Measurements from ENCODE around the gene MATCAP1. TPM values are rescaled to one million over a fixed set of nuclear protein-coding genes. Genes with fewer than 3 reads are reported as not detected.

Gene MATCAP1
- polyA plus RNA-seq (ENCODE audit: insufficient read length in 3 of 3), result 10 to 100 TPM; 22.7 to 28.4 (median 27.3) TPM

DNA sequence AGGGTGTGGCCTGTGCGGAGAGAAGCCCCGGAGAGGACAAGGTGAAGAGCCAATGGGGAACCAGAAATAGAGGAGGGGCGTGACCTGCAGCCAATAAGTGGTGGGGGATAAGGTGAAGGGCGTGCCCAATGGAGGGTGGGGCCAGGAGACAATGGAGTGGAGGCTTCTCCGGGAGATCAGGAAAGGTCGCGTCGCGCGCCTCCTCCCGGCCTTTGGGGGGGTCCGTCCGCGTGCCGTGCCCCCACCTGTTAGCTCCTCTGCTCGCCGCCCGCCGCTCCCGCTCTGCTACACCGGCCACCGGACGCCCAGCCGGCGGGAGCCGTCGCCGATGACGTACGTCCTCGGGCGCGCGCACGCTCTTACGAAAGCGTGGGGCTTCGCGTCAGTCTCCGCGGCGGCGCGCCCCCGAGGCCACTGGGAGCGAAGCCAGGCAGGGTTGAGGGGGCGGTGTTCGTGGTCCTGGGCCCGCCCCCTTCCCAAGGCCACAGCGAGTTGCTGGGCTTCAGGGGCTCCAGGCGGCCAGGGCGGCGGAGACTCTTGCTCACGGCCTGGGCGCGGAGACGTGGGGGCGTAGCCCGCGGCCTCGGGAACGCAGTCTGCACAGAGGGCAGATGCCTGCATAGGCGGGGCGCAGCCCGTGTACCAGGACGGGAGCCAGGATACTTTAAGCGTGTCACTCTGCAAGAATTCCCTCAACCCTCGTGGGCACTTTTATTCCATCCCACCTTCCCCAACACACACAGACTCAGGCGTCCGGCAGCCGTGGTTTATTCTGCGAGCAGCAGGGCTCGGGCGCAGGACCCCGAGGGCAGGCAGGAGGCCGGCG, at the start of gene MATCAP1:
TSS of gene MATCAP1 (minus strand) at position 337 of the 826 bp plus-strand sequence. CDS start 3,353 bp downstream, outside the sequence.
- peak; percentile 86 to 94 (median 93) for DNase-seq (ENCODE audit: low read depth in 3 of 3, low spot score in 2 of 3)

DNA sequence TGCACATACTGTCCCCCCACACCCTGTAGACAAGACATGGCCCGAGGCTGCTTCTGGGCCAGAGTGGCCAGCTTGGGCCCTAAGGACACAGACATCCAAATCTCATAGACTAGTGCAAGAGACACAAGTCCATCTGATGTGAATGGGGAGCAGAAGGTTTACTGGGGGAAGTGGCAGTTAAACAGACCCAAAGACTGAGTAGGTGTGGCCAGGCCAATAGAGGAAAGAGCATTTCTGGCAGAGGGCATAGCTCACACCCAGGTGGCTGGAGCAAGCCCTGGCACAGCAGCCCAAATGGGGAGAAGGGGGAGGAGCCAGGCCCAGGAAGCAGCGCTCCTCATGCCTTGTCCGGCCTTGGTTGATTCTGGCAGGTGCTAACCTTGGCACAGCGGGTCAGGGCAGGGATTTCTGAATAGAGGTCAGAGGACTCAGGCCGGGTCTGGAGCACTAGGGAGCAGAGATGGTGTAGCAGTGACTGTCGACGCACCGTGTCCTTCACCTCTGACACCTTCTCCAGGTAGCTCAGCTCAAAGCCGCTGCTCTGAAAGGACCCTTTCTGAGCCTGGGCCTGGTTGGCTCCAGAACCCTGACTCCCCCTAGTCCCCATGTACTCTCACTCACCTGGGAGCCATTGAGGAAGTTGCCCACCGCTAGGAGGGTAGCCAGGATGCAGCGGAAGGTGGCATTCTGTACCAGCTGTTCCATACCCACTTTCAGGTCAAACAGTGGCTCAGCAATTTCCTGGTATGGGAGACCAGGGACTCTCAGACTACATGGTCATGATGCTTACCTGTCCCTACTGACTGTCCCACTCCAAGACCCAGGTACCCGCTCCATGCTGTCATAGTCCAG, 47.3 kb upstream of the MATCAP1 start:
- no peak for DNase-seq (ENCODE audit: low read depth in 3 of 3, low spot score in 2 of 3)

DNA sequence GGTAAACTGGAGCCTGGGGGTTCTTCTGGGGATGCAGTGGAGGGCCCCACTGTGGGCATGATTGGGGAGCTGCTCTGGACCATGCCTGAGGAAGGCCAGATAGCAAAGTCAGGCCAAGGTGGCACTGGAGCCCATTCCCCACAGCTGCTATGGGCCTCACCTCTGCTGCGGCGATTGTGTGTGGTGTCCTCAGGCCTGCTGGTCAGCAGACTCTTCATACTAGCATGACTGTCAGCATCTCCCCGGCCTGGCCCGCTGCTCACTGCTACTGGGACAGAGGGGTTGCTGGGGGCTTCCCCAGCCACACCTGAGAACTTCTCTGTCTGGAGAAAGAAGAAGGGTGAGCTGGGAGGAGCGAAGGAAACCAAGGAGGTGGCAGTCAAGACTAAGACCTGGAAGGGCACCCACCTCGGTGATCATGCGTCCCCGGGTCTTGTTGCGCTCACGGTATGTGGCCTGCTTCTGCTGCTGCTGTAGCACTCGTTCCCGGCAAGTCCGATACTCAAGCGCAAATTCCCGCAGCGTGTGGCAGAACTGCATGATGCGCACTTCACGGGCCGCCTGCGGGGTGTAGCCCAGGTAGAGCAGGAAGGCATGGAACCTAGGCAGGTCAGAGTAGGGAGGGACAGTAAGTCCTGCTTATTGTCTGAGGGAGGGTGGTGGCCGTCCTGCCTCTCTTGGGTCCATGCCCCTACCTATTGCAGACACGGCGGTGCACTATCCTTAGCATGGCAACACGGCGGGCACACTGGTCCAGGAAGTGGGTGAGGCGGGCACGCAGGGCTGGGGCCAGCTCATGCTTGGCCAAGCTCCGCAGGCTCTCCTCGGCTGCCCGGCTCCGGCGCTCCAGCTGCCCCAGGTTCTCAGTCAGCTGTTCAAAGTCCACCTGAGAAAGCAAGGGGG, 46.4 kb upstream of the MATCAP1 start:
- no peak for DNase-seq (ENCODE audit: low read depth in 3 of 3, low spot score in 2 of 3)

DNA sequence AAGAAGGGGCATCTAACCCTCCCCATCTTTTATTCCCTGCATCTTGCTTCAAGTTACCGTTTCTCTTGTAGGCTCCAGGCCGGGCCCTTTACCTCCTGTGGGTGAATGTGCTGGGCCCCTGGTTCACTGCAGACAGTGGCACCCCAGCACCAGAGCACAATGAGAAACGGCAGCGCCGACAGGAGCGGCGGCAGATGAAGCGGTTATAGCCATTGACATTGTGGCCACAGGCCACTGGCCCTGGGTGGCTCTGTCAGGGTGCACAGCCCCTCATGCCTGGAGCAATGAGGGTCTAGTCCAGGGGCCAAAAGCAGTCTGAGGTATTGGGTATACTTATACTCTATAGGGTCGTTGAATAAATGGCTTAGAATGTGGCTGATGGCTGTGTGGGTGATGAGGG, 45.1 kb upstream of the MATCAP1 start:
- DNase-seq (ENCODE audit: low read depth in 3 of 3, low spot score in 2 of 3), result no peak

DNA sequence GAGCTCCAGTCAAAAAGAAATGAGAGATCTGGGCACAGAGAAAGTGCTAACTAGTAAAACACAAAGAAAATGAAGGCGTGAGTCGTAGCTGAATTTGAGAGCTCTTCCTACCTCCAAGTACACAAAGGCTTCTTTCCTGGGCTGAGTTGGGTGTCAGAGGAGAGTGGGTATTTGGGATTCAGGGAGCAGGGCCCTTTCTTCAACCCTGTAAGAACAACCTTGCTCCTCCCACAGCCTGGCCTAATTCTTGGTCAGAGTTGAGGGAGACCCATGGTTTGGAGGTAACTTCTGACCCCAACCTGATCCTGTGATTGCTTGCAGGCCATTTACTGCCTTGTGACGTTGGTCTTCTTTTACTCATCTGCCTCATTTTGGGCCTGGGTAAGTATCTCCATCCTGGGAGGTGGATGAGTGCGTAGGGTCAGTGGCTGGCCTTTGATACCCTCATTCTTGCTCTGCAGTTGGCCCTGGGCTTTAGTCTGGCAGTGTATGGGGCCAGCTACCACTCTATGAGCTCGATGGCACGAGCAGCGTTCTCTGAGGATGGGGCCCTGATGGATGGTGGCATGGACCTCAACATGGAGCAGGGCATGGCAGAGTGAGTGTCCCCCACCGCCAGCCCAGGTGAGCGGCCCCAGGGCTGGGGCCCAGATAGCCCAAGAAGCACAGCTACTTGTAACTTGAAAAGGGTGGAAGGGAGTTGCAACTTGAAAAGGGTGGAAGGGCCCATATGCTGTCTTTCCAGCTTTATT, 44.4 kb upstream of the MATCAP1 start:
- DNase-seq (ENCODE audit: low read depth in 3 of 3, low spot score in 2 of 3), result no peak

DNA sequence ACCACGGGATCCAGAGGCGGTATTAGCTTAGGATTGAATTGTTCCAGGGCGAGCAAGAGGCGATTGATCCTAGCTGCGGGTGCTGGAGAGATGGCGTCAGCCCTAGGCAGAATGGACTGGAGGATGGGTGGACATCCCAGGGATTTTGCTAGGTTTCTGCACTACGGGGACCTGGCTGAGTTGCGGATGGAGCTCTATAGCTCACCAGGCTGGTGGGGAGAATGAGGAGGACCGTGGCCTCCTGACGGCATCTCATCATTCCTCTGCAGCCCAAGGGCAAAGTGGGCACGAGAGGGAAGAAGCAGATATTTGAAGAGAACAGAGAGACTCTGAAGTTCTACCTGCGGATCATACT, 43.8 kb upstream of the MATCAP1 start:
- no peak for DNase-seq (ENCODE audit: low read depth in 3 of 3, low spot score in 2 of 3)

DNA sequence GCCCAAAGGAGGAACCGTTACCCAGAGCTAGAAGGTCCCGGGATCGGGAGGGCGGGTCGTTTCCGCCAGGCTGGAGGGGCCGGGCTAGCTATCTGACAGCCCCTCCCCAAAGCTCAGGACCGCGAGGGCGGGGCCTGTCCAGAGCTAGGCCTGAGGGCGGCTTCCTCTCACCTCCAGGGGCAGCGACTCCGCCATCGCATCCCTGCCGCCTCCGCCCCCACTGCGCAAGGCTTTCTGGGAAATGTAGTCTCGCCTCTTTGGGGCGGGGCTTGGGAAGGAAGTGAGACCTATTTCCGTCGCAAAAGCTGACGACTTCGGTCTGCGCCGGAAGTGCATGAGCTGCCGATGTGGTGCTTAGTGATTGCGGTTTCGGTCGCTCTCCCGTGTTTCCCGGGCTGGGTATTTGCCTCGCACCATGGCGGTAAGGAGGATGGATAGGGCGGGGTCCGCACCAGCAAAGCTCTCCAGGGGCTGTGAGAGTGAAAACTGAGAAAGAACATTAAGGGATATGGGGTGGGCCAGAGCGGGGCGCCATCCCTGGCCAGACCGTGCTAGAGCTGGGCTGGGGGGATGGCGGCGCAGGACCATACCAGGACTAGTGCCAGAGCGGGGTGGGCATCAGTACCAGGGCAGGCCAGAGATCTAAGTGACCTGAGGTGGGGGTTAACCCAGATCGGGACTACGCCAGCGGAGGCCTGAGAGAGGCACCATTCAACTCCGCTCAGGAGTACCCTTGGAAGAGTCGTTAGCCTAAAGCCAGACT, 43.2 kb upstream of the MATCAP1 start, which contains the start of gene TMEM208:
TSS of gene TMEM208 (plus strand) at position 327 of the 763 bp plus-strand sequence. CDS start at position 416, 89 bp downstream.
- peak; percentile 96 to 99 (median 96) for DNase-seq (ENCODE audit: low read depth in 3 of 3, low spot score in 2 of 3)

DNA sequence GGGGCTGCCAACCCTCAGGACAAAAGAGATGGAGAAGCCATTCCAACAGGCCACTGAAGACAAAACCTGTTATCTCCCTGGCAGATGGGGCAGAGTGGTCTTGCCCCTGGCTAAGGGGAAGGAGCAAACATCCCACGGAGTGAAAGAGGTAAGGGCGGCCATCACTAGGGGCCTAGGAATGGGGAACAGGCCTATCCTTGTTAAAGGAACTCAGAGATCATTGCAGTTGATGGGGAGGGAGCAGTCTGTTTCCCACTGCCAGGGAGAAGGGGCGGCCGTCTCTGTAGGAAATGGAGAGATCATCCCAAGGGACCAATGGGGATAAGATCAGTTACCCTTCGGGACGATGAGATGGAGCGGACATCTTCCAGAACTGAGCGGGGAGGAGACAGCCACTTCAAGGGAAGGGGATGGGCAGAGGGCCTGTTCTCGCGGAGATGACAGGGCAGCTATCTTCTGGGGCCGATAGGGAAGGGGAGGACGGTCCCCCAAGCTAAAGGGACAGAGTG, 42.6 kb upstream of the MATCAP1 start:
- DNase-seq (ENCODE audit: low read depth in 3 of 3, low spot score in 2 of 3), result no peak

DNA sequence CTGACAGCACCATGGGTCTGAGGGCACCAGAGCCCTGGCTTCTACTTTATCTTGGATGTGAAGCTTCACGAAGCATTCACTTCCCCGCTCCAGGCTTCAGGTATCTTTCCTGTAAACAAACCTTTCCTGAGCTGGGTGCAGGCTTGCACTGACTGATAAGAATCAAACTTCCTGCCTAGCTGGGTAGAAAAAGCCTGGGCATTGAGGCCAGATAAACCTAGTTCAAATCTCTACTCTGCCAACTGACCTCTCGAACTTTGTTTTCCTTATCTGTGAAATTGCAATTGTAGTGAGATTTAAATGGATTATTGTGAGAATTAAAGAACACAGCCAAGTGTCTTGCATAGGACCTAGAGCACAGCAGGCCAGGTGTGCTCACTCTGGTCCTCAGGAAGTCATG, 40.2 kb upstream of the MATCAP1 start:
- DNase-seq (ENCODE audit: low read depth in 3 of 3, low spot score in 2 of 3), result no peak

DNA sequence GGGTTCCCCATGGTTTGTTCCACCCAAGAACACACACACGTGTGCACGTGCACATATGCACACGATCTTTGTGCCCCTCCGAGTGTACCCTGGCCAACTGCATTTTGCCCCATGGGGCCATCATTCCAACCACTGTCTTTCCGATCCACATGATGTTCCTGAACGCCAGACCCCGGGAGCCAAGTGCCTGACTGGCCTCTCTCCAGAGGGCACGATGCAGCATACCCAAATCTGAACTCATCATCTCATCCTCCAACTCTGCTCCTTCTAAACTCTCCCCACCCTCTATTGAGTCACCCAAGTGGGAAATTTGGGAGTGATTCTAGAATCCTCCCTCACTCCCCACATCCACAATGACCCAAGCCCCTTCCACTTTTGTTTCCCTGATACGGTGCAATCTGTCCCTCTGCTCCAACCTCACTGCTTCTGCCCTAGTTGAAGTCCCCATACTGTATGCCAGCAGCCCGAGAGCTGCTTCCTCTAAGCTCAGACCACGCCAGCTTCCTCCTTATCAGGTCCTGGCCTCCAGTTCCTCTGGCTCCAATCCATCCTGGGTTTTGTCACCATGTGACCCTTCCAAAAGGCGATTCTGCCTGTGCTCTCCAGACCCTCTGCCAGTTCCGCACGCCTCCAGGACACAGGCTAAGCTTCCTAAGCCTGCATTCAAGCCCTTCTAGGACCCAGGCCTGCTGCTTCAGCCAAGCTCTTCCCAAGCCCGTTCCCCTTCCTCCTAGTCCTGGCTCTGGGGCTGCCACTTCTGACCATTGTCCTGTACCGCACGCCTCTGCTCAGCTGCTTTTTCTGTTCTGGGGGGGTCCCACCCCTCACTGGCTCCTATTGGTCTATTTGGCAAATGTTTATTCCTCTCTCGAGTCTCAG, 33.1 kb upstream of the MATCAP1 start:
- no peak for DNase-seq (ENCODE audit: low read depth in 3 of 3, low spot score in 2 of 3)

DNA sequence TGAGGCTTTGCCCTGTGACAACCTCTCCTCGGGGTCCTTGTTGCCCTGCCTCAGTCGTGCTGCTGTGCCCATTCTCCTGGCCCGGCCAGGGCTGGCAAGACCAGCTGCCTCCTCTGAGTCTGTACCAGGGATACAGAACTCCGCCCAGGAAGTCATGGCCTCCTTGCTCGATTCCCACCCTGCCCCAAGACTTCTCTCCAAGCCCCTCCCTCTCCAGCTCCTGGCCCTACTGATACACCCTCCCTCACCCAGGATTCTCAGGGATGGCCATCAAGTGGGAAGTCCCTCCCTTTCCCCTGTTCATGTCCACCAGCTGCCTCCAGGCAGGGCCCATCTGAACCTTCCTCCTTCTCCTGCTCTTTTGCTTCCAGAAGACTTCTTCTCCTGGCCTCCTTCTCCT, 31.9 kb upstream of the MATCAP1 start:
- DNase-seq (ENCODE audit: low read depth in 3 of 3, low spot score in 2 of 3), result no peak

DNA sequence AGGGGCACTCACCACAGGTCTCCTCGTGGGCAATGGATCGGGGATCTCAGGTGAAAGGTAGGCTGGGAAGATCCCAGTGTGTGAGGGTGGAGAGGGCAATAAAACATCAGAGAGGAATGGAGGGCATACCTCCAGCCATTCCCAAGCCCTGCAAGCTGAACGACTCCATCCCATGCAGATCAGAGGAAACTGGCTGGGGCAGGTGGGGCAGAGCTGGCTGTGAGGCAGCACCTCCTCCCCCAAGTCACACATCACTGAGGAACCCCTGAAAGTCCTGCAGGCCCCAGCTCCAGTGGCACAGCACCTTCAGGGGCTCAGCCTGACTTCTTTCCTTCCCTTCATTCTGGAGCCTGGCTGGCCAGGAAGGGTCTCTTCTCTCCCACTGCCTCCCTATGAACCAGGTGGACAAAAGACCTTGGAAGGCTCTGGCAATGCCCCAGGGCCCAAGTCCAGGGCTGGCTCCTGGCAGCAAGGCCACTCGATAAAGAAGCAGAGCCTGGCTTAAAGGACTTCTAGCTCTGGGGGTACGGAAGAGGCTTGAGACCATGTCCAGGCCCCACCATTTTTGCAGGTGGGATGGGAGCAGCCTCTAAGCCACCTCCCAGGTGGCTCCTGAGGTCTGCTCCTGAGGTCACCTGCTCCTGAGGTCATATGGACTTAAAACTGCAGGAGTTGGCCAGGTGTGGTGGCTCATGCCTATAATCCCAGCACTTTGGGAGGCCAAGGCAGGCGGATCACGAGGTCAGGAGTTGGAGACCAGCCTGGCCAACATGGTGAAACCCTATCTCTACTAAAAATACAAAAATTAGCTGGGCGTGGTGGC, 29.6 kb upstream of the MATCAP1 start:
- no peak for DNase-seq (ENCODE audit: low read depth in 3 of 3, low spot score in 2 of 3)

DNA sequence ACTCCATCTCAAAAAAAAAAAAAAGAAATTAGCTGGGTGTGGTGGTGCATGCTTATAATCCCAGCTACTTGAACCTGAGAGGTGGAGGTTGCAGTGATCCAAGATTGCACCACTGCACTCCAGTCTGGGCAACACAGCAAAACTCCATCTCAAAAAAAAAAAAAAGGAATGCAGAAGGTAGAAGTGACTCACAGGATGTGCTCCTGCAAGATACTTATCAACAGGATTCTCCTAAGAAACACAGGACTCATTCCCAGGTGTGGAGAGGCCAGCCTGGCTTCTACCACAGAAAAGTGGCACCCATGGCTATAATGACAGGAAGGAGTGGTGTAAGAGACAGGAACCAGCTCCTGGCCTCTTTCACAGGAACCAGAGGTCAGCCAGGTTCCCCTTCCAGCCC, 29.0 kb upstream of the MATCAP1 start:
- DNase-seq (ENCODE audit: low read depth in 3 of 3, low spot score in 2 of 3), result no peak

DNA sequence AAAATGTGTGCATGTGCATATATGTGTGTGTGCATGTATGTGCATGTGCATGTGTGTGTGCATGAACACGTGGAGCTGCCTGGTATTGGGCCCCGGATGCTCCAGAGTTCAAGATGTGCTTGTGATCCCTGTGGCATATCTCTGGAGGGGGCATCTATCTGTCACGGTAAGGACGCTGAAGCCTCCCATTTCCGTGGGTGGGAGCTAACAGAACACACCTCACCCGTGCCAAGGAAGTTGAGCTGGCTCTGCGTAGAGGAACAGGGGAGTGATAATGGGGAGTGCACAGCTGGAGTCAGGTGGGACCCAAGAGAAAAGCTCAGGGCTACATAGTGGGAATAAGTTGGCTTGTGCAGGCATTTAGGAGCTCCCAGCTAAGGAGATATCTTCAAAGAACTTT, 27.9 kb upstream of the MATCAP1 start:
- no peak for DNase-seq (ENCODE audit: low read depth in 3 of 3, low spot score in 2 of 3)

DNA sequence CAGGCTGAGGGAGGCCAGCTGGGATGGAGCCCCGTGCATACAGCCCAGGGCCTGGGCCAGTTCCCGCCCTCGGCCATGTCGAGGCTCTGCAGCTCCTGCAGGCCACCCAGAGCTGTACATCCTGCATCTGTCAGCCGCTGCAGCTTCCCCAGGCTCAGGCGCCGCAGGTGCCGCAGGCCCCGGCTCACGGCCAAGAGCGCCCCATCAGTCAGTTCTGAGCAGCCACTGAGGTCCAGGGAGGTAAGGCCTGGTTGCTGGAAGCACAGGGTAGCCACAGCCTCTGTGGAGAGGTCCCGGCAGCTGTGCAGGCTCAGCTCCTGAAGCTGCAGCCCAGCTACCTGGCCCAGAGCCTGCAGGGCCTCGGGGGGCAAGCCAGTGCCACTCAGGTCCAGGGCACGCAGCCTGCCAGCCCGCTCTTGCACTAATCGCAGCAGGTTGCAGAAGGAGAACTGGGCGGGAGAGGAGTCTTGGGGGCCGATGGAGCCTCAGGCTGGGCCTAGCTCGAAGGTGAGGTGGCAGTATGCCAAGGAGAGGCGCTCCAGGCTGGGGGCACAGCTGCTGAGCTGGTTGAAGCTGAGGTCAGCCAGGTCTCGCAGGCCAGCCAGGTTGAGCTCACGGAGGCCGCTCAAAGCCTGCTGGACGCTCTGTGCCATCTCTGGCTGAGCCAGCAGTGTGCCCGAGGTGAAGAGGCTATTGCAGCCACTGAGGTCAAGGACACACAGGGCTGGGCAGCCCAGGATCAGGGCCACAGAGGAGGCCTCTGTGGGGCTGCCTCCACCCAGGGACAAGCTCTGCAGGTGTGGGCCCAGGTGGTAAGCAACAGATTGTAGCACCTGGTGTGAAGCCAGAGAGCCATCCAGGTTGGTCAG, 26.5 kb upstream of the MATCAP1 start:
- DNase-seq (ENCODE audit: low read depth in 3 of 3, low spot score in 2 of 3), result no peak

DNA sequence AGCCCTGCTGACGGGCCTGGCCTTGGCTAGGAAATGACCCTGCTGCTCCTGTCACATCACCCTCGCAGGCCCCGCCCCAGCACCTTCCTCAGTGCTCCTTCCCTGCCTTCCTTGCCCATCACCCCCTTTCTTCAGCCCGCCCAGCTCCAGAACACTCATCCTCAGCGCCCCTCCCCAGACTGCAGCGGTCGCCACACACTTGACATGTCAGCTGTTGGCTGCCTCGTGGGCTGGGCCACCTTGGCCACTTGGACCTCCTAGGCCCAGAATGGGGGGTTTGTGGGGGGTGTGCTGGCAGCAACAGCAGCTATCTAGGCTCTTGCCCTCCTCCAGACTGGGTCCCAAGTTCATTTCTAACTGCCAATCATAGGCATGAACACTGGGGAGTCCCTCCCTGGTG, 25.8 kb upstream of the MATCAP1 start:
- DNase-seq (ENCODE audit: low read depth in 3 of 3, low spot score in 2 of 3), result no peak

All from right renal cortex interstitium (tissue), 3 donors.